ENCODE results near the gene UMAD1. TPM values are rescaled to one million over a fixed set of nuclear protein-coding genes. Genes with fewer than 3 reads are reported as not detected.

The UMAD1 gene
- polyA plus RNA-seq, 4 donors, result 15.3 to 22.2 (median 19.4) TPM

GRCh38 chr7:7718492-7718891 lies 77.9 kb downstream of the UMAD1 start, which contains the start of gene RPA3:
Gene RPA3, minus strand, starts transcription at chr7:7718607. Its CDS starts 78,189 bp downstream, at chr7:7640418.
- no peak for DNase-seq (ENCODE audit: low read depth in 4 of 4, low spot score in 3 of 4)

- DNase-seq (ENCODE audit: low read depth in 4 of 4, low spot score in 3 of 4), result no peak
Measured at GRCh38 chr7:7719236-7719635, 78.7 kb downstream of the UMAD1 start.

GRCh38 chr7:7720193-7720592 lies 79.6 kb downstream of the UMAD1 start:
- DNase-seq (ENCODE audit: low read depth in 4 of 4, low spot score in 3 of 4), result no peak

- DNase-seq (ENCODE audit: low read depth in 4 of 4, low spot score in 3 of 4), result no peak
Measured at GRCh38 chr7:7720750-7721621, 80.4 kb downstream of the UMAD1 start.

GRCh38 chr7:7731732-7732131 lies 91.2 kb downstream of the UMAD1 start:
- DNase-seq (ENCODE audit: low read depth in 4 of 4, low spot score in 3 of 4), result no peak

- no peak for DNase-seq (ENCODE audit: low read depth in 4 of 4, low spot score in 3 of 4)
Measured at GRCh38 chr7:7732621-7733281, 92.2 kb downstream of the UMAD1 start.

GRCh38 chr7:7736671-7737070 lies 96.1 kb downstream of the UMAD1 start:
- DNase-seq (ENCODE audit: low read depth in 4 of 4, low spot score in 3 of 4), result no peak

GRCh38 chr7:7737674-7738073 lies 97.1 kb downstream of the UMAD1 start:
- no peak for DNase-seq (ENCODE audit: low read depth in 4 of 4, low spot score in 3 of 4)

GRCh38 chr7:7738177-7738576 lies 97.6 kb downstream of the UMAD1 start:
- no peak for DNase-seq (ENCODE audit: low read depth in 4 of 4, low spot score in 3 of 4)

GRCh38 chr7:7738622-7739021 lies 98.1 kb downstream of the UMAD1 start:
- DNase-seq (ENCODE audit: low read depth in 4 of 4, low spot score in 3 of 4), result no peak

GRCh38 chr7:7739204-7740036 lies 98.9 kb downstream of the UMAD1 start:
- DNase-seq (ENCODE audit: low read depth in 4 of 4, low spot score in 3 of 4), result no peak

- no peak for DNase-seq (ENCODE audit: low read depth in 4 of 4, low spot score in 3 of 4)
Measured at GRCh38 chr7:7740037-7740355, 99.4 kb downstream of the UMAD1 start.

GRCh38 chr7:7742223-7742622 lies 101.7 kb downstream of the UMAD1 start:
- no peak for DNase-seq (ENCODE audit: low read depth in 4 of 4, low spot score in 3 of 4)

GRCh38 chr7:7745258-7745657 lies 104.7 kb downstream of the UMAD1 start:
- no peak for DNase-seq (ENCODE audit: low read depth in 4 of 4, low spot score in 3 of 4)

- no peak for DNase-seq (ENCODE audit: low read depth in 4 of 4, low spot score in 3 of 4)
Measured at GRCh38 chr7:7745966-7746365, 105.4 kb downstream of the UMAD1 start.

- DNase-seq (ENCODE audit: low read depth in 4 of 4, low spot score in 3 of 4), result no peak
Measured at GRCh38 chr7:7746458-7746857, 105.9 kb downstream of the UMAD1 start.

GRCh38 chr7:7750571-7751242 lies 110.2 kb downstream of the UMAD1 start:
- no peak for DNase-seq (ENCODE audit: low read depth in 4 of 4, low spot score in 3 of 4)

- no peak for DNase-seq (ENCODE audit: low read depth in 4 of 4, low spot score in 3 of 4)
Measured at GRCh38 chr7:7751243-7752092, 110.9 kb downstream of the UMAD1 start.

GRCh38 chr7:7756577-7756976 lies 116.0 kb downstream of the UMAD1 start:
- DNase-seq (ENCODE audit: low read depth in 4 of 4, low spot score in 3 of 4), result no peak

- DNase-seq (ENCODE audit: low read depth in 4 of 4, low spot score in 3 of 4), result no peak
Measured at GRCh38 chr7:7757576-7757975, 117.0 kb downstream of the UMAD1 start.
